NCI-H2029 (cell line): Measurements from ENCODE around the gene KRTAP4-3.
"Not testable (repeated sequence)": the region's sequence is repeated elsewhere in the genome, so short reads cannot be mapped to it uniquely, and the experiment has no call there.

ENCODE experiments used
- DNase-seq: peaks from one replicate; lab custom pipeline; 2025; lab: John Stamatoyannopoulos, UW

Gene KRTAP4-3

DNA sequence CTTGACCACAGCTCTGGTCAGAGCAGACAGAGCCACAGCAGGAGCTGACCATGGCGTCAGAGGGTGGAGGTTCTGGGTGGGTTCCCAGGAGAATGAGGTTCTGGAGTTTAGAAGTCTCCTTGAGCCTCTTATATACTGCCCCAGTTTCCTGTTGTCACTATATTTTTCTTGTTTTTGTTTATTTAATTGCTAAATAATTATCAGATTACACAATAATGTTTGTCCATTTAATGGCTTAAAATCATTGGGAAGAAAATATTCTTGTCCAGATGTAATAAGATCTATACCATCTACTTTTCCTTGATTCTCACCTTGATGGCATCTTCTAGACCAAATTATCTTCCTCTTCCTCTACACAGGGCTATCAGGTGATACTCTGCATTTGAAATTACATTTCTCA lies at the start of gene KRTAP4-3:
KRTAP4-3 (minus strand) TSS at position 101 of the 400 bp plus-strand sequence; CDS start at position 52, 49 bp downstream.
- no peak for DNase-seq

DNA sequence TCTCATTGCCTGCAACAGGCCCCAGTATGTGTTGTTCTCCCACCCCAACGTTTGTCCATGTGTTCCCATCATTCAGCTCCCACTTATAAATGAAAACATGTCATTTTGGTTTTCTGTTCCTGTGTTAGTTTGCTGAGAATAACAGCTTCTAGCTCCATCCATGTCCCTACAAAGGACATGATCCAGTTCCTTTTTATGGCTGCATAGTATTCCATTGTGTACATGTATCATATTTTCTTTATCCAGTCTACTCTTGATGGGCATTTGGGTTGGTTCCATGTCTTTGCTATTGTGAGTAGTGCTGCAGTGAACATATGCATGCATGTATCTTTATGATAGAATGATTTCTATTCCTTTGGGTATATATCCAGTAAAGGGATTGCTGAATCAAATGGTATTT lies 47.7 kb upstream of the KRTAP4-3 start:
- no peak for DNase-seq

DNA sequence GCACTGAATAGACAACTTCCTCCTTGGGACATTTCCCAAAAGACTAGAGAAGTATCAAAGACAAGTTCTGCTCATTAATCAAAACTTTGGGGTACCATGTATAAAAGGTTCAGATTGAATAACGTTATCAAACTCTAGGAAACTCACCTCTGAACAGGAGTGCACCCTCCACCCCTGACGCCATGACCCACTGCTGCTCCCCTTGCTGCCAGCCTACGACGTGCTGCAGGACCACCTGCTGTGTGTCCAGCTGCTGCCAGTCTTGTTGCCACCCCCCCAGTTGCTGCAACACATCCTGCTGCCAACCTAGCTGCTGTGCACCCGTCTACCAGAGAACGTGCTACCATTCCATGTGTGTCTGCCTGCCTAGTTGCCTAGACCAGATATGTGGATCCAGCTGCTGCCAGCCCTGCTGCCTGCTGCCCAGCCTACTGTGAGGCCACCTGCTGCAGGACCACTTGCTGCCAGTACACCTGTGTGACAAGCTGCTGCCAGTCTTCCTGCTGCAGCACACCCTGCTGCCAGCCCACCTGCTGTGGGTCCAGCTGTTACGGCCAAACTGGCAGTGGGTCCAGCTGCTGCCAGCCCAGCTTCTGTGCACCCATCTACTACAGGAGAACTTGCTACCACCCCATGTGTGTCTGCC lies 44.6 kb upstream of the KRTAP4-3 start:
- peak; percentile 67 for DNase-seq

DNA sequence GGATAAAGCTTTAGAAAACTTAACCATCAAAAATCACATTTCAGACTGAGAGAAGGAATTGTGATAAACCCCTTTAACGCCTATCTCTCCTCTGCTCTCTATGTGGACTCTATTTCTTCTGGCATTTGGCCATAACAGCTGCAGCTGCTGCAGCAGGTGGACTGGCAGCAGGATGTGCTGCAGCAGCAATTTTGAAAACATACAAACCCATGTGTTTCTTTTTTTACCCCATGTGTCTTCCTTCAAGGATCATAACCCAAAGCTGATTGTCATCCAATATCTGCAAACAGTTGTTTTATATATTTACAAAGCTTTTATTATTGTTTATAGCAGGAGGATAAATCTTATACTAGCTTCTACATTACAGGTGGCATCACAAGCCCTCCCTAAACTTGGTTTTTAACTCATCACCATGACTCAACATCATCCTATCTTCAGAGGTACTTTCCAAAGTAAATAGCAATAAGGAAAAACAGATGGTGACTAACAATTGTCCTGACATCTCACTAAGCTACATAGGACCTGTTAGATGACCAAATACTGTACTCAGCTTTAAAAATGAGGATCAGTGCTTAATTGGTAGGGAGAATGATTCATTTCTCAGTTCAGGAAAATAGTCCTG lies 43.9 kb upstream of the KRTAP4-3 start:
- DNase-seq, result peak; percentile 72

DNA sequence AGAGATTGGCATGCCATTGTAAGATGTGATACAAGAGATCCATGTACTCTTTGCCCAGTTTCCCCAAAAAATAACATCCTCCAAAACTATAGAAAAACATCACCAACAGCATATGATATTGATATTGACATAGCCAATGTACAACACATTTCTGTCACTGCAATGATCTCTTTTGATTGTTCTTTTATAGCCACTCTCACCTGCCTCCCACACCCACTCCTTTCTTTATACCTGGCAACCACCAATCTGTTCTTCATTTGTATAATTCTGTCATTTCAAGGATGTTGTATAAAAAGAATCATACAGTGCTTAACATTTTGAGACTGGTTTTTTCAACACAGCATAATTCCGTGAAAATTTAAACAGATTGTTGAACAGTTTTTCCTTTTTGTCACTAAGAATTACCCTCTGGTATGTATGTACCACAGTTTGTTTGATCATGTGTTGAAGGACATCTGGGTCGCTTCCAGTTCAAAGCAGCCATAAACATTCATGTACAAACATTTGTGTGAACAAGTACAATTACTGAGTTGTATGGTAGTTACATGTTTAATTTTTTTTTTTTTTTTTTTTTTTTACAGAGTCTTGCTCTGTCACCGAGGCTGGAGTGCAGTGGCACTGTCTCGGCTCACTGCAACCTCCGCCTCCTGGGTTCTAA lies 31.5 kb upstream of the KRTAP4-3 start:
- peak; percentile 17 for DNase-seq

DNA sequence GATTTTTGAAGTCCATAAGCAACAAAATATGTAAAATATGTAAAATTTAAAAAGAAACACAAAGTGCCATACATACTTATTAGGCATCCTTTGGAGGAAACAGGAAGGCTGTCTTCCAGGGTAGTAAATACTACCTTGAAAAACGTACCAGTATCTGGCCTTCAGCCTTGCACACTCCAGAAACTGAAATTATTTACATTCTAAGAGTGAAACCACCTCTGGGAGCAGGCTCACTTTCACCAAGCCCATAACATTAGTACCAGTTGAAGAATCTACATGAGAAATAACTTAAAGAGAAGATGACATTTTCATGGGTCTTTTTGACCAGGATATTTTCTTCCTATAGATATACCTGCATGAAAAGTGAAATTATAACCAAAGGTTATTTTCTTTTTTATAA lies 28.0 kb upstream of the KRTAP4-3 start:
- no peak for DNase-seq

DNA sequence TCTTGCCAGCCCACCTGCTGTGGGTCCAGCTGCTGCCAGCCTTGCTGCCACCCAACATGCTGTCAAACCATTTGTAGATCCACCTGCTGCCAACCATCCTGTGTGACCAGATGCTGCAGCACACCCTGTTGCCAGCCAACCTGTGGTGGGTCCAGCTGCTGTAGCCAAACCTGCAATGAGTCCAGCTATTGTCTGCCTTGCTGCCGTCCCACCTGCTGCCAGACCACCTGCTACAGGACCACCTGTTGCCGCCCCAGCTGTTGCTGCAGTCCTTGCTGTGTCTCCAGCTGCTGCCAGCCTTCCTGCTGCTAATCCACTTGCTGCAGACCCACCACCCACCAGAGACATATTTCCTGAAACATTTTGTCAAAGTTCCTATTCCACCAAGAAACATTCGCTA lies 22.3 kb upstream of the KRTAP4-3 start:
- DNase-seq, result peak; percentile 18

DNA sequence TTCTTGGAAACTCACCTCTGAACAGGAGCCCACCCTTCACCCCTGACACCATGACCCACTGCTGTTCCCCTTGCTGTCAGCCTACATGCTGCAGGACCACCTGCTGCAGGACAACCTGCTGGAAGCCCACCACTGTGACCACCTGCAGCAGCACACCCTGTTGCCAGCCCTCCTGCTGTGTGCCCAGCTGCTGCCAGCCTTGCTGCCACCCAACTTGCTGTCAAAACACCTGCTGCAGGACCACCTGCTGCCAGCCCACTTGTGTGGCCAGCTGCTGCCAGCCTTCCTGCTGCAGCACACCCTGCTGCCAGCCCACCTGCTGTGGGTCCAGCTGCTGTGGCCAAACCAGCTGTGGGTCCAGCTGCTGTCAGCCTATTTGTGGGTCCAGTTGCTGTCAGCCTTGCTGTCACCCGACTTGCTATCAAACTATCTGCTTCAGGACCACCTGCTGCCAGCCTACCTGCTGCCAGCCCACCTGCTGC lies 21.9 kb upstream of the KRTAP4-3 start, which contains the start of gene KRTAP9-1:
KRTAP9-1 (plus strand) TSS at position 51 of the 482 bp plus-strand sequence; CDS start at position 51, 0 bp downstream.
- not testable (repeated sequence) for DNase-seq

DNA sequence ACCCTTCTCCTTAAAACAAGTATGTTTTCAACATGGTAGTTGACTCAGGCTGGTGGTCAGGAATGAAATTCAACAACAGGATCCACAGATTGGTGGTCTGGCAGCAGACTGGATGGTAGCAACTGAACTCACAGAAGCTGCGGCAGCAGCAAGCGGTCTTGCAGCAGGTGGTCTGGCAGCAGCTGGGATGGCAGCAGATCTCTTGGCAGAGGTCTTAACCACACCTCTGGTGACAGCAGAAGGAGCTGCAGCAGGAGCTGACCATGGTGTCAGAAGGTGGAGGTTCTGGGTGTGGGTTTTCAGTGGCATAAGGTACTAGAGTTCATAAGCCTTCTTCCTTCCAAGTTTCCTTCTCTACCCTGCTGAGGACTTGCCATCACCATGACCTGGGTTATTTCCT lies 18.9 kb upstream of the KRTAP4-3 start:
- DNase-seq, result no peak

DNA sequence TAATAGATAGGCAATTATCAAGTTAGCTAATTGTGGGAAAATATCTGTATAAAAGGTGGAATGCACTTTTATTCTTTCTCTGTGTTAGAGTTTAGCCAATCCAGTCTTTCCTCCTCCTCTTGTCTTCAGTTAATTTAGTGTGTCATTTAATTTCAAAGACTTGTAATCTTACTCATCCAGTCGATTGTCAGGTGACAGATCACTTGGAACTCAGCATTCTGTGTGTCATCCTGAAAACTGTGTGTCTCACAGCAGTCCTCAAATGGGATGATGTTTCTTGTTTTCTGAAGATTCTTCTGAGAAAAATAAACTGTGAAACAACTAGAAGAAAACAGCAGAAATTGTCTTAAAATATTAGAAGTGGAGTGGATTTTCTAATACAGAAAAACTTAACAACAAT lies 17.0 kb upstream of the KRTAP4-3 start:
- DNase-seq, result no peak

DNA sequence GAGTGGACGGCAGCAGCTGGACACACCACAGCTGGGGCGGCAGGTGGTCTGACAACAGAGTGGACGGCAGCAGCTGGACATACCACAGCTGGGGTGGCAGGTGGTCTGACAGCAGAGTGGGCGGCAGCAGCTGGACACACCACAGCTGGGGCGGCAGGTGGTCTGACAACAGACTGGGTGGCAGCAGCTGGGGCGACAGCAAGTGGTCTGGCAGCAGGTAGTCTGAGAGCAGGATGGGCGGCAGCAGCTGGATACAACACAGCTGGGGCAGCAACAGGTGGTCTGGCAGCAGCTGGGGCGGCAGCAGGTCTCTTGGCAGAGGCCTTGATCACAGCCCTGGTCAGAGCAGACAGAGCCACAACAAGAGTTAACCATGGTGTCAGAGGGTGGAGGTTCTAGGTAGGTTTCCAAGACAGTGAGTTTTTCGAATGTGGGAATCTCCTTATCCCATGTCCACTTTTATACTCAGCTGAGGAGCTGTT lies 16.5 kb upstream of the KRTAP4-3 start, which contains the start of gene KRTAP4-1:
KRTAP4-1 (minus strand) TSS at position 432 of the 482 bp plus-strand sequence; CDS start at position 375, 57 bp downstream.
- DNase-seq, result no peak

DNA sequence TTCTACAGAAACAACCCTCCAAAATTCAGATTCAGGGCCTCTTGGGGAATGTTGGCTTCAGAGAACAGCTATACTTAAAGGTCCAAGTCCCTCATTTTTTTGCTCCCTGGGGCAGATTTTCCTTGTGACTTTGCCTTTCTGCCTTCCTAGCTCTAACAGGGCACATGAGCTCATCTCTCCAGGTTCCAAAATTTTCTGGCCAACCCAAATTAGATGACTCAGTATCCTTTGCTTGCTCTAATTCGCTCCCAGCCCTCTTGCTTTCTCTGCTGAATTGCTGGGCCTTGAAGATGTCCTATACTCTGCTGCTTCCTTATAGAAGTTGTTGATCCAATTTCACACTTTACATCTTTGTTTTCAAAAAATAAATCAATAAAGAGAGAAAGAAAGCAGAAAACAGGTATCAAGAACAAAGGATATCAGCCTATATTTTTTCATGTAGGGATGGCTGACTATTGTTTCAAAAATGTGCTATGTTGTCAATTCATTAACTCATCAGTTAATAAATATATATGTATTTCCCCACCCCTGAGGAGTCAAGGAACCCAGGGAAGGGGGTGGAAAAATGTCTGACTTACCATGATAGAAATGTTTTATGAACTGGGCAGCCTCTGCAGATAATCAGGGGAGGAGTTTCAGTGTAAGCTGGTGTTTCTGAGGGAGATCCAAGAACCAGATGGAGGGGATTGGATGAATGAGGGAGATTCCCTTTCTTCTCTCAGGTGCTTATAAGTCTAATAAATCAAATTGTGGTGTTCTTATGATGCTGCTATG lies 11.0 kb upstream of the KRTAP4-3 start:
- DNase-seq, result no peak

DNA sequence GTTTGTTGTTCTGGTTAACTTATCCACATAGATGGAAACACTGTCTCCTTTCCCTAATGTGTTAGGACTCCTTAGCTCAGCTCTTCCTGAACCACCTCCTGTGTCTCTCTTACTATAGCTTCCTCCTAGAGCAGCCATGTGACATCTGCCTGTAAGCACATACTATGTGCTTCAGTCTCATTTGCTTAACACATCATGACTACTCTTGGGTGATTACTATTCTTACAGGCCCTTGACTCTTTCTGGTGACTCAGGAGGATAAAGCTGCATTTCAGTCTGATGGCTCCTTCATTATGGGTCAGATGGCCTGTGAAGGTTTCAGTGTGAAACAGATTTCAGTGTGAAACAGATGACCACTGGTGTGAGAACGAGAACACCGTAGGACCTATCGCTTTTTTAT lies 10.3 kb upstream of the KRTAP4-3 start:
- no peak for DNase-seq

DNA sequence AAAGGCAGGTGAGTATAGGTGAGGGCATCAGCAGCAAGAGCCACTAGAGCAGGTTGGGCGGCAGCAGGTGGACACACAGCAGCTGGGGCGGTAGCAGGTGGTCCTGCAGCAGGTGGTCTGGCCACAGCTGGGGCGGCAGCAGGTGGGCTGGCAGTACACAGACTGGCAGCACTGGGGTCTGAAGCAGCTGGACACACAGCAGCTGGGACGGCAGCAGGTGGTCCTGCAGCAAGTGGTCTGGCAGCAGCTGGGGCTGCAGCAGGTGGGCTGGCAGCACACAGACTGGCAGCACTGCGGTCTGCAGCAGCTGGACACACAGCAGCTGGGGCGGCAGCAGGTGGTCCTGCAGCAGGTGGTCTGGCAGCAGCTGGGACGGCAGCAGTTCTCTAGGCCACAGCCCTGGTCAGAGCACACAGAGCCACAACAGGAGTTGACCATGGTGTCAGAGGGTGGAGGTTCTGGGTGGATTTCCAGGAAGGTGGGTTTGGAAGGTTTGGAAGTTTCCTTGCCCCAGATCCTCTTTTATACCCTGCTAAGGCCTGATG lies 9.8 kb upstream of the KRTAP4-3 start, which contains the start of gene KRTAP4-2:
KRTAP4-2 (minus strand) TSS at position 495 of the 545 bp plus-strand sequence; CDS start at position 438, 57 bp downstream.
- DNase-seq, result no peak

DNA sequence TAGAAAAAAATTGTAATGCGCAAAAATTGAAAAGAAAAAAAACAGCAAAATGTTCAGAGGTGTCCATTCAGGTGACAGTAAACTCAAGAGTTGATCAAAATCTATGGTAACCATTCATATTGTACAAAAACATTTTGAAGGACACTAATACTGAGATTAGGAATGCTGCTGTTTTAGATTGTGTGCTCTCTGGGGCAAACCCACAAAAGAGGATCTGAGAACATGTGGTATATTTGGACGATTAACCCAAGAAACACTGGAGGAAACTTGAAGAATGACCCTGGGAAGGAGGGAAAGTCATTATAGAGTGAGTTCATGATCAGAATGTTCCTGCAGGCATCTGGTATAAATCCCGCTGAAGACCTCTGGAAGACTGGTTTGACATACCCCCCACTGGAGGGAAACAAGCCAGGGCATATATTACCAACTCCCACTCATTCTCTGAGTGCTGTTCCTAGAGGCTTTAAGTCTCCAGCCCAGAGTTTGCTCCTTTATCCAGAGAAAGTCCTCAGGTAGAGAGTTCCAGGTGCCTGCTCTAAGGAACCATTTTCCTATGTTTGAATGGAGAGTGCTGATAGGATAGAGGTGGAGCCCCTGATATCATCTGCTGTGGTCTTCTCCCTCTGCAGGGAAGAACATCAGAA lies 8.8 kb upstream of the KRTAP4-3 start:
- DNase-seq, result no peak

DNA sequence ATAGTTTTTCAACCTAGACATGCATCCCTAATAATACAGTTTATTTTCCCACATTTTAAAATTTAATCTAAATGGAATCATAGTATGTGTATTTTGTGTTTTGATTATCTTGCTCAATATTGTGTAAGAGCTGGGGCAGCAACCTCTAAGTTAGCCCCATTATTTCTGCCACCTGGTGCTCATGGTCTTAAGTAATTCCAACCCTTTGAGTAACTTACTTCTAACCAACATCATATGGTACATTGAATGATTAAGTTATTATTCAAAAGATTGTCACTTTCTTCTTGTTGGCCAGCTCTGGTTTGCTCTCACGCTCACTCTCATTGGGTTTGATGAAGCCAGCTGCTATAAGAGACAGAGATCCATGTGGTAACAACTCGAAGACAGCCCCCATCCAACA lies 3.9 kb upstream of the KRTAP4-3 start:
- DNase-seq, result no peak

DNA sequence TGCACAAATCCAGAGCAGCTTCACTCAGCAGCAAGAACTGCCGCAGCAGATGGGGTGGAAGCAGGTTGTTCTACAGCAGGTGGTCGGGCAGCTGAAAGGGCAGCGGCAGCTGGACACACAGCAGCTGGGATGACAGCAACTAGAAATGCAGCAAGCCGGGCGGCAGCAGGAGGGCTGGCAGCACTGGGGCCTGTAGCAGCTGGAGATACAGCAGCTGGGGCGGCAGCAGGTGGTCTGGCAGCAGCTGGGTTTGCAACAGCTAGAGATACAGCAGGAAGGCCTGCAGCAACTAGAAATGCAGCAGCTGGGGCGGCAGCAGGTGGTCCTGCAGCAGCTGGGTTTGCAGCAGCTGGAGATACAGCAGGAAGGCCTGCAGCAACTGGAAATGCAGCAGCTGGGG lies 460 bp downstream of the KRTAP4-3 start:
- no peak for DNase-seq

DNA sequence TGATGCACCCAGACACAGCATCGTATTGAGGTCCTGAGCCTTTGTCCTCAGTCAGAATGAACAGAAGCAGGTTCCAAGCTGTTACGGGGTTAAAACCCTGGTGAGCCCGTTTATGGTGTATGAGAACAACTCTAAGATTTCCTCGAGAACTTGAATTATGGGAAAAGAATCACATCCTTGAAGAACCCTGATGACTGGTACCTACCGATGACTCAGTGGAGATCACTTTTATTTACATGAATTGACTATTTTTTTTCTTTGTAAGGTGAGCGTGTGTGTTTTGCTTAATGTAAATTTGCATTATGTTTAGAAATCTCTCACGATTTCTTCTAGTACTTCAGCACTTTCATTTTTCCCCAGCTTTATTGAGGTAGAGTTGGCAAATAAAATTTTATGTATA lies 4.2 kb downstream of the KRTAP4-3 start:
- no peak for DNase-seq

DNA sequence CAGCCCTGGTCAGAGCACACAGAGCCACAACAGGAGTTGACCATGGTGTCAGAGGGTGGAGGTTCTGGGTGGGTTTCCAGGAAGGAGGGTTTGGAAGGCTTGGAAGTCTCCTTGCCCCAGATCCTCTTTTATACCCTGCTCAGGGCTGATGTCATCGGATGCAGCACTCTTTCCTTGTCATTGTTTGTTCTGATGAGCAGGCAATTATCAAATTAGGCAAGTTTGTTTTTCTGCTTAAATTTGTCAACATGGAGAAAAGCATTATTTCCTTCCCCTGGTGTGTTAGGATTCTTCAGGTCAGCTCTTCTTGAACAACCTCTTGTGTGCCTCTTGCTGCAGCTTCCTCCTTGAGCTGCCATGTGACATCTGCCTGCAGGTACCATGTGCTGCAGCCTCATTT lies 7.4 kb downstream of the KRTAP4-3 start, which contains the start of gene KRTAP4-4:
KRTAP4-4 (minus strand) TSS at position 101 of the 400 bp plus-strand sequence; CDS start at position 44, 57 bp downstream.
- no peak for DNase-seq

DNA sequence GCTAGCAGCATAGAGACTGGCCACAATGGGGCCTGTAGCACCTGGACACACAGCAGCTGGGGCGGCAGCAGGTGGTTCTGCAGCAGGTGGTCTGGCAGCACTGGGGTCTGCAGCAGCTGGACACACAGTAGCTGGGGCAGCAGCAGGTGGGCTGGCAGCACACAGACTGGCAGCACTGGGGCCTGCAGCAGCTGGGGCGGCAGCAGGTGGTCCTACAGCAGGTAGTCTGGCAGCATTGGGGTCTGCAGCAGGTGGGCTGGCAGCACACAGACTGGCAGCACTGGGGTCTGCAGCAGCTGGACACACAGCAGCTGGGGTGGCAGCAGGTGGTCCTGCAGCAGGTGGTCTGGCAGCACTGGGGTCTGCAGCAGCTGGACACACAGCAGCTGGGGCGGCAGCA lies 7.8 kb downstream of the KRTAP4-3 start:
- not testable (repeated sequence) for DNase-seq

DNA sequence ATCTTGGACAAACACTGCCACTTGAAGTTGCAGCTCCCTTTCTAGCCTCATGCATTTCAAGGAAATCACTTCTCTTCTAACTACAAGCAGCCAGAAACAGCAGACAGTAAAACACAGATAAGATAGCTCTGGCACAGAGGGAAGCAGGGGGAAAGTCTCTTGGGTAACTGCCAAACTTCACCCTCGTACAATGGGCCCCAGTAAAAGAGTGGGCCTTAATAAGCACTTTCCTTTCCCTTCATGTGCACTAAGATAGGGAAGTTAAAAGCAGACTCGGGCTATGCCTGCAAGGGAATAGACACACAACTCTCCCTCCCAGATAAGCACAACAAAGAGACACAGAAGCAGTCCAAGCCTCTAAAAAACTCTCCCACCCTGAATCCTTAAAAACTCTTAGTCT lies 14.2 kb downstream of the KRTAP4-3 start:
- no peak for DNase-seq
